GM23338 (cell line): ENCODE results near the gene SLC16A2. TPM values are rescaled to one million over a fixed set of nuclear protein-coding genes. Genes with fewer than 3 reads are reported as not detected.

ENCODE experiments used
- ATAC-seq: fragments of 200-7000 bp; cut with Tn5 transposase; 3 replicates; pipeline ENCODE4 v1.9.1; 2020
- DNase-seq: peaks from one replicate; pipeline ENCODE4 v3.0.0-alpha.2; 2015; ENCODE audit warnings: low spot score
- H2AFZ ChIP-seq: fragments of 200-600 bp; sonication (generic); 2 replicates; pipeline ENCODE4 v1.8.0; 2016; ENCODE audit warnings: antibody characterized with exemption, mild to moderate bottlenecking, moderate library complexity
- H3F3A ChIP-seq: fragments of 200-600 bp; sonication (generic); replicated peaks from 2 replicates; pipeline ENCODE4 v1.8.0; 2017; ENCODE audit warnings: antibody characterized with exemption, mixed run types, low read depth
- H3K27ac ChIP-seq: fragments of 200-600 bp; sonication (generic); 2 replicates; pipeline ENCODE4 v1.6.1; 2016; ENCODE audit warnings: low read depth
- H3K27me3 ChIP-seq: fragments of 200-600 bp; sonication (generic); 2 replicates; pipeline ENCODE4 v1.8.0; 2016; ENCODE audit warnings: mild to moderate bottlenecking, mixed run types, moderate library complexity; ENCODE audit not compliant: insufficient read depth
- H3K36me3 ChIP-seq: fragments of 200-600 bp; sonication (generic); 2 replicates; pipeline ENCODE4 v1.8.0; 2016; ENCODE audit warnings: mild to moderate bottlenecking; ENCODE audit not compliant: insufficient read depth
- H3K4me1 ChIP-seq: fragments of 200-600 bp; sonication (generic); 2 replicates; pipeline ENCODE4 v1.8.0; 2016; ENCODE audit warnings: mild to moderate bottlenecking, moderate library complexity; ENCODE audit not compliant: insufficient read depth
- H3K4me2 ChIP-seq: fragments of 200-600 bp; sonication (generic); 2 replicates; pipeline ENCODE4 v1.7.1; 2017; ENCODE audit warnings: mixed run types
- H3K4me3 ChIP-seq: fragments of 200-600 bp; sonication (generic); 2 replicates; pipeline ENCODE4 v1.6.1; 2016; ENCODE audit warnings: mixed run types
- H3K79me2 ChIP-seq: fragments of 200-600 bp; sonication (generic); replicated peaks from 2 replicates; pipeline ENCODE4 v1.8.0; 2017; ENCODE audit warnings: mild to moderate bottlenecking; ENCODE audit not compliant: insufficient read depth
- H3K9me2 ChIP-seq: fragments of 200-600 bp; sonication (generic); 2 replicates; pipeline ENCODE4 v1.8.0; 2017; ENCODE audit not compliant: insufficient read depth
- H4K20me1 ChIP-seq: fragments of 200-600 bp; sonication (generic); replicated peaks from 2 replicates; pipeline ENCODE4 v1.8.0; 2017; ENCODE audit warnings: mild to moderate bottlenecking; ENCODE audit not compliant: insufficient read depth
- H3K27ac Mint-ChIP-seq: 2 replicates; pipeline ENCODE4 v1.8.0; 2020; ENCODE audit warnings: inconsistent platforms, mild to moderate bottlenecking, moderate library complexity, mixed read lengths
- H3K27me3 Mint-ChIP-seq: 3 replicates; pipeline ENCODE4 v1.8.0; 2022; ENCODE audit warnings: low read depth, mild to moderate bottlenecking, moderate library complexity, mixed read lengths, inconsistent platforms; ENCODE audit not compliant: insufficient read depth, poor library complexity
- H3K36me3 Mint-ChIP-seq: 3 replicates; pipeline ENCODE4 v1.8.0; 2021; ENCODE audit warnings: low read depth, mild to moderate bottlenecking, inconsistent platforms, moderate library complexity, mixed read lengths
- H3K4me1 Mint-ChIP-seq: 3 replicates; pipeline ENCODE4 v1.8.0; 2020; ENCODE audit warnings: mild to moderate bottlenecking, inconsistent platforms, mixed read lengths
- H3K4me3 Mint-ChIP-seq: 3 replicates; pipeline ENCODE4 v1.8.0; 2021; ENCODE audit warnings: moderate library complexity, mild to moderate bottlenecking, inconsistent platforms, mixed read lengths
- H3K9me3 Mint-ChIP-seq: 3 replicates; pipeline ENCODE4 v1.8.0; 2020; ENCODE audit warnings: moderate library complexity, mild to moderate bottlenecking, inconsistent platforms, mixed read lengths
- EZH2 ChIP-seq: fragments of 200-600 bp; sonication (generic); IDR thresholded peaks from one replicate; pipeline ENCODE4 v1.8.0; 2017; ENCODE audit warnings: antibody characterized with exemption, mild to moderate bottlenecking, low read depth; ENCODE audit not compliant: unreplicated experiment
- EZH2phosphoT487 ChIP-seq: fragments of 200-600 bp; sonication (generic); IDR thresholded peaks from one replicate; pipeline ENCODE4 v1.8.1; 2018; ENCODE audit warnings: antibody characterized with exemption; ENCODE audit not compliant: unreplicated experiment
- JUNB ChIP-seq: IDR thresholded peaks from one replicate; pipeline ENCODE4 v1.6.1; 2016; ENCODE audit warnings: antibody characterized with exemption; ENCODE audit not compliant: unreplicated experiment
- NANOG ChIP-seq: IDR thresholded peaks from 2 replicates; pipeline ENCODE4 v1.6.1; 2016; ENCODE audit warnings: antibody characterized with exemption, borderline replicate concordance
- POLR2AphosphoS5 ChIP-seq: IDR thresholded peaks from 2 replicates; pipeline ENCODE4 v1.6.1; 2016; ENCODE audit warnings: antibody characterized with exemption, low read depth
- REST ChIP-seq: IDR thresholded peaks from one replicate; pipeline ENCODE4 v1.6.1; 2018; ENCODE audit warnings: antibody characterized with exemption; ENCODE audit not compliant: unreplicated experiment
- STAT1 ChIP-seq: IDR thresholded peaks from one replicate; pipeline ENCODE4 v1.6.1; 2016; ENCODE audit warnings: antibody characterized with exemption; ENCODE audit not compliant: unreplicated experiment
- ZNF114 ChIP-seq: fragments of 250-450 bp; sonication (Bioruptor Pico); IDR thresholded peaks from 2 replicates; pipeline ENCODE4 v1.5.0; 2020; ENCODE audit warnings: mild to moderate bottlenecking, moderate library complexity
- ZNF331 ChIP-seq: fragments of 250-450 bp; sonication (Bioruptor Pico); IDR thresholded peaks from 2 replicates; pipeline ENCODE4 v1.5.0; 2020; ENCODE audit warnings: low read depth, mild to moderate bottlenecking, moderate library complexity
- polyA plus RNA-seq: library from polyadenylated mRNA; unstranded; fragments of >200 nt; fragmentation: Nextera tagmentation; extraction: Ambion mirVana; gene quantifications from 2 replicates; pipeline ENCODE4 v1.2.1, GENCODE V29; 2016
- total RNA-seq: library from RNA; depleted of rRNA; stranded (reverse); fragments of >200 nt; shearing (Covaris generic); gene quantifications from 2 replicates; pipeline ENCODE4 v1.2.3, GENCODE V29; 2014
- TF ChIP-seq, protein P1 (sequence below): fragments of 250-450 bp; sonication (Bioruptor Pico); IDR thresholded peaks from 2 replicates; pipeline ENCODE4 v1.5.0; 2020; ENCODE audit warnings: mild to moderate bottlenecking, moderate library complexity
- TF ChIP-seq, protein P2 (sequence below): IDR thresholded peaks from 2 replicates; pipeline ENCODE4 v1.6.1; 2016; ENCODE audit warnings: antibody characterized with exemption

Gene SLC16A2
- total and polyA plus RNA-seq, 2 experiments from 2014 or later, result 11.1 to 27.9 TPM

- TF ChIP-seq, protein P1, sequence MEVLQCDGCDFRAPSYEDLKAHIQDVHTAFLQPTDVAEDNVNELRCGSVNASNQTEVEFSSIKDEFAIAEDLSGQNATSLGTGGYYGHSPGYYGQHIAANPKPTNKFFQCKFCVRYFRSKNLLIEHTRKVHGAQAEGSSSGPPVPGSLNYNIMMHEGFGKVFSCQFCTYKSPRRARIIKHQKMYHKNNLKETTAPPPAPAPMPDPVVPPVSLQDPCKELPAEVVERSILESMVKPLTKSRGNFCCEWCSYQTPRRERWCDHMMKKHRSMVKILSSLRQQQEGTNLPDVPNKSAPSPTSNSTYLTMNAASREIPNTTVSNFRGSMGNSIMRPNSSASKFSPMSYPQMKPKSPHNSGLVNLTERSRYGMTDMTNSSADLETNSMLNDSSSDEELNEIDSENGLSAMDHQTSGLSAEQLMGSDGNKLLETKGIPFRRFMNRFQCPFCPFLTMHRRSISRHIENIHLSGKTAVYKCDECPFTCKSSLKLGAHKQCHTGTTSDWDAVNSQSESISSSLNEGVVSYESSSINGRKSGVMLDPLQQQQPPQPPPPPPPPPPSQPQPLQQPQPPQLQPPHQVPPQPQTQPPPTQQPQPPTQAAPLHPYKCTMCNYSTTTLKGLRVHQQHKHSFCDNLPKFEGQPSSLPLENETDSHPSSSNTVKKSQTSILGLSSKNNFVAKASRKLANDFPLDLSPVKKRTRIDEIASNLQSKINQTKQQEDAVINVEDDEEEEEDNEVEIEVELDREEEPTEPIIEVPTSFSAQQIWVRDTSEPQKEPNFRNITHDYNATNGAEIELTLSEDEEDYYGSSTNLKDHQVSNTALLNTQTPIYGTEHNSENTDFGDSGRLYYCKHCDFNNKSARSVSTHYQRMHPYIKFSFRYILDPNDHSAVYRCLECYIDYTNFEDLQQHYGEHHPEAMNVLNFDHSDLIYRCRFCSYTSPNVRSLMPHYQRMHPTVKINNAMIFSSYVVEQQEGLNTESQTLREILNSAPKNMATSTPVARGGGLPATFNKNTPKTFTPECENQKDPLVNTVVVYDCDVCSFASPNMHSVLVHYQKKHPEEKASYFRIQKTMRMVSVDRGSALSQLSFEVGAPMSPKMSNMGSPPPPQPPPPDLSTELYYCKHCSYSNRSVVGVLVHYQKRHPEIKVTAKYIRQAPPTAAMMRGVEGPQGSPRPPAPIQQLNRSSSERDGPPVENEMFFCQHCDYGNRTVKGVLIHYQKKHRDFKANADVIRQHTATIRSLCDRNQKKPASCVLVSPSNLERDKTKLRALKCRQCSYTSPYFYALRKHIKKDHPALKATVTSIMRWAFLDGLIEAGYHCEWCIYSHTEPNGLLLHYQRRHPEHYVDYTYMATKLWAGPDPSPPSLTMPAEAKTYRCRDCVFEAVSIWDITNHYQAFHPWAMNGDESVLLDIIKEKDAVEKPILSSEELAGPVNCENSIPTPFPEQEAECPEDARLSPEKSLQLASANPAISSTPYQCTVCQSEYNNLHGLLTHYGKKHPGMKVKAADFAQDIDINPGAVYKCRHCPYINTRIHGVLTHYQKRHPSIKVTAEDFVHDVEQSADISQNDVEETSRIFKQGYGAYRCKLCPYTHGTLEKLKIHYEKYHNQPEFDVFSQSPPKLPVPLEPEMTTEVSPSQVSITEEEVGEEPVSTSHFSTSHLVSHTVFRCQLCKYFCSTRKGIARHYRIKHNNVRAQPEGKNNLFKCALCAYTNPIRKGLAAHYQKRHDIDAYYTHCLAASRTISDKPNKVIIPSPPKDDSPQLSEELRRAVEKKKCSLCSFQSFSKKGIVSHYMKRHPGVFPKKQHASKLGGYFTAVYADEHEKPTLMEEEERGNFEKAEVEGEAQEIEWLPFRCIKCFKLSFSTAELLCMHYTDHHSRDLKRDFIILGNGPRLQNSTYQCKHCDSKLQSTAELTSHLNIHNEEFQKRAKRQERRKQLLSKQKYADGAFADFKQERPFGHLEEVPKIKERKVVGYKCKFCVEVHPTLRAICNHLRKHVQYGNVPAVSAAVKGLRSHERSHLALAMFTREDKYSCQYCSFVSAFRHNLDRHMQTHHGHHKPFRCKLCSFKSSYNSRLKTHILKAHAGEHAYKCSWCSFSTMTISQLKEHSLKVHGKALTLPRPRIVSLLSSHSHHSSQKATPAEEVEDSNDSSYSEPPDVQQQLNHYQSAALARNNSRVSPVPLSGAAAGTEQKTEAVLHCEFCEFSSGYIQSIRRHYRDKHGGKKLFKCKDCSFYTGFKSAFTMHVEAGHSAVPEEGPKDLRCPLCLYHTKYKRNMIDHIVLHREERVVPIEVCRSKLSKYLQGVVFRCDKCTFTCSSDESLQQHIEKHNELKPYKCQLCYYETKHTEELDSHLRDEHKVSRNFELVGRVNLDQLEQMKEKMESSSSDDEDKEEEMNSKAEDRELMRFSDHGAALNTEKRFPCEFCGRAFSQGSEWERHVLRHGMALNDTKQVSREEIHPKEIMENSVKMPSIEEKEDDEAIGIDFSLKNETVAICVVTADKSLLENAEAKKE (CRISPR knock-in tag), result no peak
- TF ChIP-seq ZNF114 (no peak), POLR2AphosphoS5 (no peak), ZNF331 (CRISPR knock-in tag) (no peak), NANOG (no peak), EZH2 (no peak), STAT1 (no peak), JUNB (no peak)
- TF ChIP-seq, protein P2, sequence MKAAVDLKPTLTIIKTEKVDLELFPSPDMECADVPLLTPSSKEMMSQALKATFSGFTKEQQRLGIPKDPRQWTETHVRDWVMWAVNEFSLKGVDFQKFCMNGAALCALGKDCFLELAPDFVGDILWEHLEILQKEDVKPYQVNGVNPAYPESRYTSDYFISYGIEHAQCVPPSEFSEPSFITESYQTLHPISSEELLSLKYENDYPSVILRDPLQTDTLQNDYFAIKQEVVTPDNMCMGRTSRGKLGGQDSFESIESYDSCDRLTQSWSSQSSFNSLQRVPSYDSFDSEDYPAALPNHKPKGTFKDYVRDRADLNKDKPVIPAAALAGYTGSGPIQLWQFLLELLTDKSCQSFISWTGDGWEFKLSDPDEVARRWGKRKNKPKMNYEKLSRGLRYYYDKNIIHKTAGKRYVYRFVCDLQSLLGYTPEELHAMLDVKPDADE, result no peak
These were observed 98.6 kb downstream of the SLC16A2 start (continued) for GRCh38 chrX:74519870-74520269.

DNA sequence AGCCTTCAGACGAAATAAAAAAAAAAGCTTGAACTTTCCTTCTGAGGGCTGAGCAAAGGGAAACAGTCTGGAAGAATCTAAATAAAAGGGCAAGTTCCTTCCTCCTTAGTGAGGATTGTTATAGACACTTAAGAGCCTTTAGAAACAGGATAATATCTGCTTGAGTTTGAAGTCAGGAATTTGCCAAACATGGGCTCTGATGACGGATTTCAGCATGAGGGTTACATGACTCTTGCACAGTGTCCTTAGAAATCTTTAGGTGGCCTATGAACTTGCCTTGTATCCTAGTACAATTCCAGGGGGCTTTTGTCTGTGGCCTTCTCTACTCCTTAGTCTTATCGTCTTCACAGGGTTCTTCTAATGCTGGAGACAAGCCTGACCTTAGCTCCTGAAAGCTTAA is 99.0 kb downstream of the SLC16A2 start:
- Histone ChIP-seq H3K36me3 (no peaks in the 10 kb centered on the region), H3K9me2 (no peaks in the 10 kb centered on the region), H3K27me3 (no peaks in the 10 kb centered on the region), H3K4me1 (no peaks in the 10 kb centered on the region), H4K20me1 (no peaks in the 10 kb centered on the region), H3K79me2 (no peaks in the 10 kb centered on the region), H3K27ac (no peak overlapping the region), H3K4me2 (no peak overlapping the region), H3K4me3 (no peak overlapping the region), H3F3A (no peaks in the 10 kb centered on the region), H2AFZ (no peak overlapping the region)
- H3K27ac Mint-ChIP-seq, result no peak overlapping the region
- no peak overlapping the region for H3K4me3 Mint-ChIP-seq
- no peak for ATAC-seq
- peaks cover 16% of the 10 kb centered on the region; the same call in 2 of the 3 replicates for H3K9me3 Mint-ChIP-seq
- H3K4me1 Mint-ChIP-seq, result peaks cover 2% of the 10 kb centered on the region; the same call in 1 of the 3 replicates
- H3K36me3 Mint-ChIP-seq, result peaks cover 13% of the 10 kb centered on the region; the same call in 2 of the 3 replicates
- H3K27me3 Mint-ChIP-seq, result peaks cover 5% of the 10 kb centered on the region
- DNase-seq, result no peak
- TF ChIP-seq ZNF331 (CRISPR knock-in tag), result no peak
- TF ChIP-seq EZH2phosphoT487, result no peak
- TF ChIP-seq REST, result no peak
- TF ChIP-seq NANOG, result no peak
- no peak for TF ChIP-seq JUNB
